Left lung (tissue), 10 donors: ENCODE data around the gene MFSD2A. TPM values are rescaled to one million over a fixed set of nuclear protein-coding genes. Genes with fewer than 3 reads are reported as not detected.

Experiments used
- ATAC-seq: fragments of 200-7000 bp; cut with Tn5 transposase; one replicate; pipeline ENCODE4 v1.9.1; 2020; ENCODE audit warnings: moderate library complexity
- DNase-seq, 4 donors: peaks; one replicate each; pipeline ENCODE4 v3.0.0-alpha.2; 2013 to 2020
- H3K27ac ChIP-seq, 2 donors: fragments of 200-600 bp; sonication (generic) in 1 of 2; one replicate each; pipeline versions ENCODE4 v1.5.0 to v1.8.0; 2020 to 2021
- H3K27me3 ChIP-seq, 2 donors: fragments of 200-600 bp; sonication (generic) in 1 of 2; one replicate each; pipeline versions ENCODE4 v1.5.0 to v1.8.0; 2020 to 2021
- H3K36me3 ChIP-seq, 2 donors: fragments of 200-600 bp; sonication (generic) in 1 of 2; one replicate each; pipeline versions ENCODE4 v1.5.0 to v1.8.0; 2020 to 2021
- H3K4me1 ChIP-seq, 2 donors: fragments of 200-600 bp; one replicate each; pipeline ENCODE4 v1.8.0; 2021
- H3K4me3 ChIP-seq, 2 donors: fragments of 200-600 bp; sonication (generic) in 1 of 2; one replicate each; pipeline versions ENCODE4 v1.5.0 to v1.8.0; 2020 to 2021; ENCODE audit warnings: mild to moderate bottlenecking in 1 of 2
- H3K9me3 ChIP-seq, 2 donors: fragments of 200-600 bp; sonication (generic) in 1 of 2; one replicate each; pipeline versions ENCODE4 v1.5.0 to v1.8.0; 2020 to 2021
- intact Hi-C, 2 donors: fragments of 100-400 bp; cut with DNase I; formaldehyde crosslinking; loops; one replicate each; pipeline versions ENCODE4 v1.11.2 to v1.14.2; 2022
- polyA plus RNA-seq, 6 donors: library from polyadenylated mRNA; unstranded; fragments of 120-200 nt; gene quantifications; one replicate each; pipeline ENCODE4 v1.2.1, GENCODE V29; 2013; ENCODE audit not compliant: insufficient read length in 6 of 6
- total RNA-seq, 2 donors: library from RNA; stranded (reverse); fragmentation: NEBNext Ultra II Directional; extraction: Animal tissue kit (Norgen Biotek cat#: 25700); gene quantifications; one replicate each; pipeline ENCODE4 v1.2.1, GENCODE V29; 2021
- TF ChIP-seq, protein P1 (sequence below), 2 donors: fragments of 200-600 bp; sonication (generic) in 1 of 2; IDR thresholded peaks; one replicate each; pipeline versions ENCODE4 v1.5.0 to v1.8.0; 2021; ENCODE audit warnings: antibody characterized with exemption in 2 of 2
- donor health status: DM: no; HTN: yes; CAD: no.
- donor health status: DM: no; HTN: no; CAD: no.

MFSD2A gene
- total and polyA plus RNA-seq, 8 donors: 56.3 to 214 (median 135) TPM

DNA sequence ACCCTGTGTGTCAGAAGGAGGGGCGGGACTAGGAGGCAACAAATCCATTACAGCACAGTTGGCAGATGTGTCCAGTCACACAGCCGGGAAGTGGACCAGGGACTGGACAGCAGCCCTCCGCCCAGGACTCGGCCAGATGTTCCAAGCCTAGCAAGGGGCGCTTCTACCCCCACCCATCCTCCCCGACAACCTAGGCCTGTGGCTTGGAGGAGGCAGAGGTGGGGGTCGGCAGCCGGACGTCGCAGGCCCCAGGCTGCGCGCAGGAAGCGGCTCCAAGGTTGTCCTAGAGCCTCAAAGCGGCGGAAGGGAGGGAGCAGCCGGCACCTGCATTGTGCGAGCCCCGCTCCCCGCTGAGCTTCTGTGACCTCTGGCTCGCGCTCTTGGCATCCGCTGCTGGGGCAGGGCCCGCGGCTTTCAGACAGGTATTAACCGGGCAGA lies 32.7 kb upstream of the MFSD2A start:
- Histone ChIP-seq H3K27me3 (peaks cover 0 to 14% of the 10 kb centered on the region in 2 donors), H3K27ac (no peak overlapping the region), H3K4me1 (peaks cover 0 to 20% of the 10 kb centered on the region in 2 donors), H3K36me3 (no peaks in the 10 kb centered on the region), H3K4me3 (no peak overlapping the region), H3K9me3 (no peaks in the 10 kb centered on the region)
- ATAC-seq (no peak), DNase-seq (no peak)
- intact Hi-C loops: loop anchor here in 1 of 2 donors (5.0 kb wide), 1 partner anchor 50 kb away; no protein-coding TSS in a partner anchor
- TF ChIP-seq, protein P1, sequence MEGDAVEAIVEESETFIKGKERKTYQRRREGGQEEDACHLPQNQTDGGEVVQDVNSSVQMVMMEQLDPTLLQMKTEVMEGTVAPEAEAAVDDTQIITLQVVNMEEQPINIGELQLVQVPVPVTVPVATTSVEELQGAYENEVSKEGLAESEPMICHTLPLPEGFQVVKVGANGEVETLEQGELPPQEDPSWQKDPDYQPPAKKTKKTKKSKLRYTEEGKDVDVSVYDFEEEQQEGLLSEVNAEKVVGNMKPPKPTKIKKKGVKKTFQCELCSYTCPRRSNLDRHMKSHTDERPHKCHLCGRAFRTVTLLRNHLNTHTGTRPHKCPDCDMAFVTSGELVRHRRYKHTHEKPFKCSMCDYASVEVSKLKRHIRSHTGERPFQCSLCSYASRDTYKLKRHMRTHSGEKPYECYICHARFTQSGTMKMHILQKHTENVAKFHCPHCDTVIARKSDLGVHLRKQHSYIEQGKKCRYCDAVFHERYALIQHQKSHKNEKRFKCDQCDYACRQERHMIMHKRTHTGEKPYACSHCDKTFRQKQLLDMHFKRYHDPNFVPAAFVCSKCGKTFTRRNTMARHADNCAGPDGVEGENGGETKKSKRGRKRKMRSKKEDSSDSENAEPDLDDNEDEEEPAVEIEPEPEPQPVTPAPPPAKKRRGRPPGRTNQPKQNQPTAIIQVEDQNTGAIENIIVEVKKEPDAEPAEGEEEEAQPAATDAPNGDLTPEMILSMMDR (IDR thresholded peaks at IDR 0.05): no peak

DNA sequence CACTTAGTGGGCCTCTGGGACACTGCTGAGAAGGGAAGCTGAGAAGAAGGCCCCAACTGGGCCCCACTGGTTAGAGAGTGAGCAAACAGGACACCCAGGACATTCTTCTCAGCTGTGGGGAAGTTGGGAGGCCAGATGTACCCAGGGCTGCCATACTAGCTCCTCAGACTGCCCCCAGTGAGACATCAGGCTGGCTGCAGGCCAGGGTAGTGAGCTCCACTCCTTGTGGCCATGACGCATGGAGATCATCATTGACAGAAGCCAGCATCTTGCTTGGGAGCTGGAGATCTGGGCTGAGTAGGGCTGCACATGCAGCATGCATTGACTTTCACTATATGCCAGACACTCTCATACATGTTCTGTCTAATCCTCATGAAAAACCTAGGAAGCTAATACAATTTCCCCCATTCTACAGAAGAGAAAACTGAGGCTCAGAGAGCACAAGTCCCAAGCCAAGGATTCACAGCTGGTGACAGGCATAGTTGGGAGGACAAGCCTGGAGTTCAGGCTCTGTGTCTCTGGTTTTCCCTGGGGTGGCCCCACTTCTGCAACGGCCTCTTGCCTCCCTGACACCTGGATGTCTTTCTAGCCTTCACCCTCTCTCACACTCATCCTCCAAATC lies 29.1 kb upstream of the MFSD2A start:
- ATAC-seq (no peak), DNase-seq (no peak)
- no peak overlapping the region for H3K27ac ChIP-seq
- TF ChIP-seq, protein P1 (IDR thresholded peaks at IDR 0.05): no peak
- no peak overlapping the region for H3K4me3 ChIP-seq
- peaks cover 0 to 25% of the 10 kb centered on the region in 2 donors for H3K4me1 ChIP-seq
- no peaks in the 10 kb centered on the region for H3K36me3 ChIP-seq
- no peaks in the 10 kb centered on the region for H3K9me3 ChIP-seq
- intact Hi-C loops: no loop called here
- H3K27me3 ChIP-seq: peaks cover 0 to 14% of the 10 kb centered on the region in 2 donors

DNA sequence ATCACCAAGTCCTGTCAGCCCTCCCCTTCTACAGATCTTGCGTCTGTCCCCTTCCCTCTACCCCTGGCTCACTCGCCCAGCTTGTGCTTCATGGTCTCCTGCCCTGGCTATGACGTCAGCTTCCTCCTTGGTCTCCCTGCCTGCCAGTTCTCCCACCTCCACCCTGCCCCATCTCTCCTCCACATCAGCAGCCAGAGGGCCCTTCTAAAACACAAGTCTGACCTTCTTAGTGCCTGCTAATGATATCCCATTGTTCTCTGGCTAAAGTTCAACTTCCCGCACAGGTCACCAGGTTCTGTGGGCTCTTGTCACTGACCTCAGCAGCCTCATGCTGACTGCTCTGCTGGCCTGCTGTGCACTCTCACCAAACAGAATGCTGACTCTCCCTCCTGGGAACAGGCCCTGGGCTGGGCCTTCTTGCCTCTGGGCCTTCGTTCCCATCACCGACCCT lies 28.6 kb upstream of the MFSD2A start:
- peaks cover 0 to 14% of the 10 kb centered on the region in 2 donors for H3K27me3 ChIP-seq
- H3K27ac ChIP-seq: no peak overlapping the region
- H3K4me3 ChIP-seq: no peak overlapping the region
- peak; percentile 69 for ATAC-seq
- H3K36me3 ChIP-seq: no peaks in the 10 kb centered on the region
- peak in 1 of 4 donors; percentile 61 for DNase-seq
- no peaks in the 10 kb centered on the region for H3K9me3 ChIP-seq
- intact Hi-C loops: no loop called here
- TF ChIP-seq, protein P1 (IDR thresholded peaks at IDR 0.05): no peak
- peaks cover 0 to 25% of the 10 kb centered on the region in 2 donors for H3K4me1 ChIP-seq

DNA sequence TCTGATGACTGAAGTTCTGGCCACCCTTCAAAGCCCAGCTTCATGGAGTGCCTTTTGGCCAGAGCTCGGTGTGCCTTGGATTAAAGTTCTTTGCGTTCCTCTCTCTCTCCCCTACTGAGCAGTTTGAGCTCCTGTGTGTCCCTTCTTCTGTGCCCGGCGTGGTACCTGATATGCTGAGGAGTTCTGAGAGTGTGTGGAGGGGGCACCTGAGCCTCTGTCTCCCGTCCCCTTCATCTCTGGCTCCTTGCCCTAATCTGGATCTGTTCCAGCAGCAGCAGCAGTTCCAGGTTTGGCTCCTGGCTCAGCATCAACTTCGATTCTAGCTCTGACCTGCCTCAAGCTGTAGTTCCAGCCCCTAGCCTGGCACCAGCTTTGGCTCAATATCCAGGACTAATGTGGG lies 28.1 kb upstream of the MFSD2A start:
- no peak for DNase-seq
- H3K36me3 ChIP-seq: no peaks in the 10 kb centered on the region
- TF ChIP-seq, protein P1 (IDR thresholded peaks at IDR 0.05): no peak
- H3K9me3 ChIP-seq: no peaks in the 10 kb centered on the region
- peaks cover 0 to 25% of the 10 kb centered on the region in 2 donors for H3K4me1 ChIP-seq
- intact Hi-C loops: no loop called here
- peaks cover 0 to 14% of the 10 kb centered on the region in 2 donors for H3K27me3 ChIP-seq
- no peak overlapping the region for H3K27ac ChIP-seq
- peak; percentile 41 for ATAC-seq
- no peak overlapping the region for H3K4me3 ChIP-seq

DNA sequence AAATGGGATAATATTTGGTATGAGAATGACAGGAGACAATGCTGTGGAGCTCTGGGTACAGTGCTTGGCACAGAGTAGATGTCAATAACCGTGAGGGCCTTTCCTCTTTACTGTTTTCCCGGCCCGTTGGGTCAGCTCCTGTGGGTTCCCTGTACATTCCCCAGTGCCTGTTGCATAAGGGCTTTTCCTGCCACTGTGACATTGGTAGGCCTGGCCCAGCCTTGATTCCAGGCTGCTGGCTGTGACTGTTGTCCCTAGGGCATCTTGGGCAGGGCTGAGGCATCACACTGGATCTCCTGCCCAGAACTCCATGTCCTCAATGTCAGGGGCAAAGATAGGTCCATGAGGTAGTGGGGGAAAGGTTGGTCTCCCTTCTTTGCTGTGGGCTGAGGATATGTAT lies 27.4 kb upstream of the MFSD2A start:
- TF ChIP-seq, protein P1 (IDR thresholded peaks at IDR 0.05): no peak
- Histone ChIP-seq H3K4me1 (peaks cover 0 to 25% of the 10 kb centered on the region in 2 donors), H3K27ac (peak overlapping the region in 1 of 2 donors; percentile 2), H3K36me3 (no peaks in the 10 kb centered on the region), H3K9me3 (no peaks in the 10 kb centered on the region), H3K4me3 (no peak overlapping the region), H3K27me3 (peaks cover 0 to 9% of the 10 kb centered on the region in 2 donors)
- DNase-seq (peak in 1 of 4 donors; percentile 37), ATAC-seq (peak; percentile 51)
- intact Hi-C loops: no loop called here
